Neural cell (in vitro differentiated cells): Measurements from ENCODE around the gene OR10A5. TPM values are rescaled to one million over a fixed set of nuclear protein-coding genes. Genes with fewer than 3 reads are reported as not detected.

Source experiments
- H2AFZ ChIP-seq: fragments of 200-600, 300-800 bp; sonication (generic), shearing (Covaris generic); 2 replicates; pipeline ENCODE4 v1.6.0; 2014; ENCODE audit warnings: low read depth, mild to moderate bottlenecking, antibody characterized with exemption, low read length, moderate library complexity
- H3F3A ChIP-seq: fragments of 200-600 bp; shearing (Covaris generic); 2 replicates; pipeline ENCODE4 v1.6.1; 2016; ENCODE audit warnings: mild to moderate bottlenecking, moderate library complexity, mixed read lengths, antibody characterized with exemption, low read length; ENCODE audit not compliant: insufficient read depth, poor library complexity, severe bottlenecking
- H3K27ac ChIP-seq: fragments of 200-600, 300-800 bp; sonication (generic), shearing (Covaris generic); 2 replicates; pipeline ENCODE4 v1.5.1; 2014; ENCODE audit warnings: mild to moderate bottlenecking, low read length, moderate library complexity
- H3K27me3 ChIP-seq: fragments of 300-800, 200-600 bp; sonication (generic), shearing (Covaris generic); 2 replicates; pipeline ENCODE4 v1.6.0; 2014; ENCODE audit warnings: mild to moderate bottlenecking, low read depth, low read length, moderate library complexity; ENCODE audit not compliant: insufficient read depth
- H3K36me3 ChIP-seq: fragments of 300-800, 200-600 bp; sonication (generic), shearing (Covaris generic); 2 replicates; pipeline ENCODE4 v1.5.1; 2014; ENCODE audit warnings: mild to moderate bottlenecking, antibody characterized with exemption, low read length, moderate library complexity; ENCODE audit not compliant: insufficient read depth
- H3K4me2 ChIP-seq: fragments of 300-800, 200-600 bp; sonication (generic), shearing (Covaris generic); 2 replicates; pipeline ENCODE4 v1.6.0; 2014; ENCODE audit warnings: mild to moderate bottlenecking, low read length
- H3K4me3 ChIP-seq: fragments of 300-800, 200-600 bp; sonication (generic), shearing (Covaris generic); 2 replicates; pipeline ENCODE4 v1.5.1; 2014; ENCODE audit warnings: mild to moderate bottlenecking, low read length, moderate library complexity
- H3K79me2 ChIP-seq: fragments of 200-600 bp; shearing (Covaris generic); replicated peaks from 2 replicates; pipeline ENCODE4 v1.6.0; 2014; ENCODE audit warnings: mild to moderate bottlenecking, low read length, moderate library complexity; ENCODE audit not compliant: insufficient read depth
- H3K9ac ChIP-seq: fragments of 300-800, 200-600 bp; sonication (generic), shearing (Covaris generic); 2 replicates; pipeline ENCODE4 v1.6.1; 2016; ENCODE audit warnings: mild to moderate bottlenecking, low read length, mixed read lengths
- H3K9me2 ChIP-seq: fragments of 200-600 bp; shearing (Covaris generic); 2 replicates; pipeline ENCODE4 v1.6.1; 2016; ENCODE audit warnings: mild to moderate bottlenecking, low read length, mixed read lengths; ENCODE audit not compliant: insufficient read depth
- H3K9me3 ChIP-seq: fragments of 200-600, 300-800 bp; sonication (generic), shearing (Covaris generic); 2 replicates; pipeline ENCODE4 v1.6.1; 2016; ENCODE audit warnings: mild to moderate bottlenecking, mixed run types, low read length, moderate library complexity, mixed read lengths
- H4K20me1 ChIP-seq: fragments of 200-600 bp; shearing (Covaris generic); 2 replicates; pipeline ENCODE4 v1.6.1; 2016; ENCODE audit warnings: mild to moderate bottlenecking, mixed run types; ENCODE audit not compliant: insufficient read depth
- CTCF ChIP-seq: fragments of 450-650 bp; IDR thresholded peaks from 2 replicates; pipeline ENCODE4 v1.5.1; 2014; ENCODE audit warnings: antibody characterized with exemption, mild to moderate bottlenecking, moderate library complexity; ENCODE audit not compliant: poor library complexity, severe bottlenecking
- EP300 ChIP-seq: fragments of 450-650 bp; conservative IDR thresholded peaks from 2 replicates; pipeline ENCODE4 v1.6.1; 2014; ENCODE audit warnings: antibody characterized with exemption, mild to moderate bottlenecking, moderate library complexity; ENCODE audit not compliant: poor library complexity, severe bottlenecking
- MXI1 ChIP-seq: fragments of 450-650 bp; conservative IDR thresholded peaks from 2 replicates; pipeline ENCODE4 v1.6.1; 2014; ENCODE audit warnings: antibody characterized with exemption, mild to moderate bottlenecking; ENCODE audit not compliant: poor library complexity, severe bottlenecking
- POLR2AphosphoS5 ChIP-seq: IDR thresholded peaks from 2 replicates; pipeline ENCODE4 v1.6.1; 2012
- RAD21 ChIP-seq: fragments of 450-650 bp; conservative IDR thresholded peaks from 2 replicates; pipeline ENCODE4 v1.6.1; 2014; ENCODE audit warnings: antibody characterized with exemption, mild to moderate bottlenecking, moderate library complexity
- SMC3 ChIP-seq: fragments of 450-650 bp; conservative IDR thresholded peaks from 2 replicates; pipeline ENCODE4 v1.6.1; 2014; ENCODE audit warnings: antibody characterized with exemption, mild to moderate bottlenecking, moderate library complexity; ENCODE audit not compliant: poor library complexity
- TAF1 ChIP-seq: IDR thresholded peaks from 2 replicates; pipeline ENCODE4 v1.6.1; 2012; ENCODE audit warnings: low read depth
- polyA plus RNA-seq: library from polyadenylated mRNA; depleted of rRNA; stranded (reverse); fragments of >200 nt; gene quantifications from 2 replicates; pipeline ENCODE4 v1.2.3, GENCODE V29; 2014
- TF ChIP-seq, protein P1 (sequence below): IDR thresholded peaks from 2 replicates; pipeline ENCODE4 v1.6.1; 2012; ENCODE audit warnings: borderline replicate concordance

The OR10A5 gene
- polyA plus RNA-seq, 1 donor from 2014 or later, result not detected

DNA sequence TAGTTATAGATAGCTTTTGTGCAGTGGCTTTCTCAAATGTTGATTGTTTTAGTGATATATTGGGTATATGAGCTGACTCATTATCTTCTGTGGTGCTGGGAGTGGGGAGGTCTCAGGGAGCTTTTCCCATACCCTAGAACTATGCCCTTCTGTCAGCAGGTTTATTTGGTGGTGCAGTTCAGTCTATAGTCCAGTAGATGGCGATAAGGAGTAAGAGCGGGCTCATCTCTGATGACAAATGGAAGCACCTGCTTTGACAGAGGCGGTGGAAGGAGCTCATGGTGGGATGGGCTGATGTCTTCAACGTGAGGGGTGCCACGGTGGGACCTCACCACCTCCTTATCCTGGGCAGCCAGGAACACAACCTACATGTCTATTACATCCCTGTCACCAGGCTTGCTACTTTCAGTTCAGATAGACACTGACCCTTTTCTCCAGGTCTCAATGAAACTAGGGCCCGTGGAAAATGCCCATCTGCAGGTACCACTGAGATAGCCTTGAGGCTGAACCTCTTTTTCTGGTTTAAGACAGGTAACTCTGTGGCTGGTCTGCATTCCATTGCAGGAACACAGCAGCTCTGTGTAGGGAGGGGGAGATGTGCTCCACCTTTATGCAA is 33.0 kb upstream of the OR10A5 start:
- no peaks in the 10 kb centered on the region for H3K27me3 ChIP-seq
- peak; percentile 73 for TF ChIP-seq CTCF
- peak; percentile 45 for TF ChIP-seq RAD21
- peak; percentile 52 for TF ChIP-seq SMC3
- TF ChIP-seq EP300, result no peak

DNA sequence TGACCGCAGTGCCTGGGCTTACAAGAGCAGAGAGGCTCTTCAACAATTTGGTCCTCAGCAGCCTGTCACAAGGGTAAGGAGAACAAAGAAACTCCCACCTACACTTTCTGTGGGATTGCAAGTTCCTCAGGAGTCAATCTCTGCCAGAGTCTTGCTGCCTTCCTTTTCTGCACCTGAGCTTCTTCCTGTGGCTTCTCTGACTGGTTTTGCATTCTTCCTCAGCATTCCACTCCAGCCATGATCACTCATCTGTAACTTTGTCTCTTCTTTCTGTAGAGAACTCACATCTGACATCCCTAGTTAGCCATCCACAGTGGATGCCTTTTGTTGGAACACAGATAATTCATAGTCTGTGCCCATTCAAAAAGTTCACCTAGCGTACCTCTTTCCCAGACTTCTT is 31.8 kb upstream of the OR10A5 start:
- Histone ChIP-seq H3F3A (no peaks in the 10 kb centered on the region), H2AFZ (no peak overlapping the region), H3K36me3 (no peaks in the 10 kb centered on the region), H3K9me3 (no peaks in the 10 kb centered on the region), H3K9me2 (no peaks in the 10 kb centered on the region), H4K20me1 (no peaks in the 10 kb centered on the region), H3K4me2 (no peak overlapping the region), H3K4me3 (no peak overlapping the region), H3K79me2 (no peaks in the 10 kb centered on the region), H3K9ac (no peak overlapping the region), H3K27me3 (no peaks in the 10 kb centered on the region), H3K27ac (no peak overlapping the region)
- no peak for TF ChIP-seq MXI1
- no peak for TF ChIP-seq EP300
- TF ChIP-seq RAD21, result no peak
- TF ChIP-seq TAF1, result no peak
- TF ChIP-seq POLR2AphosphoS5, result no peak
- TF ChIP-seq, protein P1, sequence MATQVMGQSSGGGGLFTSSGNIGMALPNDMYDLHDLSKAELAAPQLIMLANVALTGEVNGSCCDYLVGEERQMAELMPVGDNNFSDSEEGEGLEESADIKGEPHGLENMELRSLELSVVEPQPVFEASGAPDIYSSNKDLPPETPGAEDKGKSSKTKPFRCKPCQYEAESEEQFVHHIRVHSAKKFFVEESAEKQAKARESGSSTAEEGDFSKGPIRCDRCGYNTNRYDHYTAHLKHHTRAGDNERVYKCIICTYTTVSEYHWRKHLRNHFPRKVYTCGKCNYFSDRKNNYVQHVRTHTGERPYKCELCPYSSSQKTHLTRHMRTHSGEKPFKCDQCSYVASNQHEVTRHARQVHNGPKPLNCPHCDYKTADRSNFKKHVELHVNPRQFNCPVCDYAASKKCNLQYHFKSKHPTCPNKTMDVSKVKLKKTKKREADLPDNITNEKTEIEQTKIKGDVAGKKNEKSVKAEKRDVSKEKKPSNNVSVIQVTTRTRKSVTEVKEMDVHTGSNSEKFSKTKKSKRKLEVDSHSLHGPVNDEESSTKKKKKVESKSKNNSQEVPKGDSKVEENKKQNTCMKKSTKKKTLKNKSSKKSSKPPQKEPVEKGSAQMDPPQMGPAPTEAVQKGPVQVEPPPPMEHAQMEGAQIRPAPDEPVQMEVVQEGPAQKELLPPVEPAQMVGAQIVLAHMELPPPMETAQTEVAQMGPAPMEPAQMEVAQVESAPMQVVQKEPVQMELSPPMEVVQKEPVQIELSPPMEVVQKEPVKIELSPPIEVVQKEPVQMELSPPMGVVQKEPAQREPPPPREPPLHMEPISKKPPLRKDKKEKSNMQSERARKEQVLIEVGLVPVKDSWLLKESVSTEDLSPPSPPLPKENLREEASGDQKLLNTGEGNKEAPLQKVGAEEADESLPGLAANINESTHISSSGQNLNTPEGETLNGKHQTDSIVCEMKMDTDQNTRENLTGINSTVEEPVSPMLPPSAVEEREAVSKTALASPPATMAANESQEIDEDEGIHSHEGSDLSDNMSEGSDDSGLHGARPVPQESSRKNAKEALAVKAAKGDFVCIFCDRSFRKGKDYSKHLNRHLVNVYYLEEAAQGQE, result no peak

More for the DNA sequence above, 33.0 kb upstream of the OR10A5 start:
- H3K9me2 ChIP-seq, result no peaks in the 10 kb centered on the region
- no peaks in the 10 kb centered on the region for H3F3A ChIP-seq
- H3K4me2 ChIP-seq, result no peak overlapping the region
- H3K9ac ChIP-seq, result no peak overlapping the region
- no peak overlapping the region for H3K4me3 ChIP-seq
- H4K20me1 ChIP-seq, result no peaks in the 10 kb centered on the region
- H3K36me3 ChIP-seq, result no peaks in the 10 kb centered on the region
- H3K79me2 ChIP-seq, result no peaks in the 10 kb centered on the region
- no peak overlapping the region for H3K27ac ChIP-seq
- H3K9me3 ChIP-seq, result no peaks in the 10 kb centered on the region
- no peak overlapping the region for H2AFZ ChIP-seq

- Histone ChIP-seq H3K4me2 (no peak overlapping the region), H3K9me2 (no peaks in the 10 kb centered on the region), H3K36me3 (no peaks in the 10 kb centered on the region), H2AFZ (no peak overlapping the region), H4K20me1 (no peaks in the 10 kb centered on the region), H3K9ac (no peak overlapping the region), H3K4me3 (no peak overlapping the region), H3K27ac (no peak overlapping the region), H3K9me3 (peaks cover 5% of the 10 kb centered on the region), H3K79me2 (no peaks in the 10 kb centered on the region), H3F3A (no peaks in the 10 kb centered on the region), H3K27me3 (no peaks in the 10 kb centered on the region)
- TF ChIP-seq TAF1, result no peak
- TF ChIP-seq CTCF, result no peak
- peak; percentile 16 for TF ChIP-seq RAD21
Measured at GRCh38 chr11:6817694-6818093, 27.8 kb upstream of the OR10A5 start.
